MM.1S (cell line): ENCODE measurements around the gene SLIT3.

Experiments used
- DNase-seq: peaks from one replicate; pipeline ENCODE4 v3.0.0-alpha.2; 2015
- H2AFZ ChIP-seq: fragments of 300-600 bp; sonication (generic); 2 replicates; pipeline ENCODE4 v1.6.0; 2016; ENCODE audit warnings: antibody characterized with exemption, low read length
- H3F3A ChIP-seq: fragments of 300-600 bp; sonication (generic); 2 replicates; pipeline ENCODE4 v1.6.1; 2016; ENCODE audit warnings: mild to moderate bottlenecking, antibody characterized with exemption, low read length, moderate library complexity, mixed read lengths; ENCODE audit not compliant: insufficient read depth
- H3K27ac ChIP-seq: fragments of 300-600 bp; sonication (generic); 2 replicates; pipeline ENCODE4 v1.5.1; 2016; ENCODE audit warnings: mild to moderate bottlenecking, low read length
- H3K27me3 ChIP-seq: fragments of 300-600 bp; sonication (generic); replicated peaks from 2 replicates; pipeline ENCODE4 v1.6.0; 2016; ENCODE audit warnings: low read length; ENCODE audit not compliant: insufficient read depth
- H3K36me3 ChIP-seq: fragments of 300-600 bp; sonication (generic); replicated peaks from 2 replicates; pipeline ENCODE4 v1.6.1; 2016; ENCODE audit warnings: mild to moderate bottlenecking, low read length, mixed read lengths; ENCODE audit not compliant: insufficient read depth
- H3K4me1 ChIP-seq: fragments of 300-600 bp; sonication (generic); 2 replicates; pipeline ENCODE4 v1.6.1; 2016; ENCODE audit warnings: low read length, mixed read lengths
- H3K4me2 ChIP-seq: fragments of 300-600 bp; sonication (generic); 2 replicates; pipeline ENCODE4 v1.6.0; 2016; ENCODE audit warnings: low read depth, low read length
- H3K4me3 ChIP-seq: fragments of 300-600 bp; sonication (generic); 2 replicates; pipeline ENCODE4 v1.5.1; 2016; ENCODE audit warnings: low read length, mixed read lengths
- H3K79me2 ChIP-seq: fragments of 300-600 bp; sonication (generic); 2 replicates; pipeline ENCODE4 v1.6.1; 2016; ENCODE audit warnings: mixed run types, low read length, mixed read lengths
- H3K9ac ChIP-seq: fragments of 300-600 bp; sonication (generic); 2 replicates; pipeline ENCODE4 v1.6.1; 2016; ENCODE audit warnings: low read length, mixed read lengths
- H3K9me2 ChIP-seq: fragments of 300-600 bp; sonication (generic); replicated peaks from 2 replicates; pipeline ENCODE4 v1.6.1; 2016; ENCODE audit warnings: mild to moderate bottlenecking, low read length, mixed read lengths; ENCODE audit not compliant: insufficient read depth
- H3K9me3 ChIP-seq: fragments of 300-600 bp; sonication (generic); replicated peaks from 2 replicates; pipeline ENCODE4 v1.6.1; 2016; ENCODE audit warnings: mild to moderate bottlenecking, low read length, mixed read lengths; ENCODE audit not compliant: insufficient read depth
- H4K20me1 ChIP-seq: fragments of 300-600 bp; sonication (generic); 2 replicates; pipeline ENCODE4 v1.6.1; 2016; ENCODE audit warnings: mild to moderate bottlenecking, low read length, moderate library complexity, mixed read lengths; ENCODE audit not compliant: insufficient read depth
- EZH2 ChIP-seq: fragments of 300-600 bp; sonication (generic); optimal IDR thresholded peaks from 2 replicates; pipeline ENCODE3; 2017; ENCODE audit warnings: low read depth, mild to moderate bottlenecking, antibody characterized with exemption, low read length, mixed read lengths
- EZH2phosphoT487 ChIP-seq: fragments of 300-600 bp; sonication (generic); IDR thresholded peaks from 2 replicates; pipeline ENCODE4 v1.6.1; 2018; ENCODE audit warnings: antibody characterized with exemption, low read length
- TF ChIP-seq, protein P1 (sequence below): fragments of 300-600 bp; sonication (generic); IDR thresholded peaks from 2 replicates; pipeline ENCODE4 v1.5.1; 2016; ENCODE audit warnings: antibody characterized with exemption, low read length, mixed read lengths

Gene SLIT3

DNA sequence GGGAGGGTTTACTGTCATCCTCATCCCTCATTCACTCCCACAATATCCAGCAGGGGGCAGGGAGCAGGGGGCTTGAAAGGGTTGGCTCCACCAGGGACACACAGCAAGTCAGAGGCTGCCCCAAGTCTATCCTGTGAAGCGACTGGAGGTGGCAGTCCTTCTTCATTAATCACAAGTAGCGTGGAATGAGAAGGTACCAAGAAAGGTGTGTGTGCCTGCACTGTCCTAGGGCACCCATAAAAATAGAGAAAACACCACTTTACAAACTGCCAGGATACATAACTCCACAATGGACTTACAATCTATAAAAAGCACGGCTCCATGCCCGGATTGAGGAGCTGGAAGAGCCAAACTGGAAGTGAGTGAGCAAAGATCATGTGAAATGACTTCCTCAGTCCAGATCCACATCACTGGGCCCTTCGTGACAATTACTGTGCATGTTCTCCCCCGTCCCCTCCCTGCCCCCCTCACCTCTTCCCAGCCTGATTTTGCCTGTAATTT is 183.9 kb downstream of the SLIT3 start:
- Histone ChIP-seq H3F3A (no peaks in the 10 kb centered on the region), H3K4me3 (no peak overlapping the region), H3K4me2 (no peak overlapping the region), H2AFZ (no peak overlapping the region), H3K27ac (no peak overlapping the region), H3K9me2 (no peaks in the 10 kb centered on the region), H3K27me3 (no peaks in the 10 kb centered on the region), H3K36me3 (no peaks in the 10 kb centered on the region), H3K4me1 (no peaks in the 10 kb centered on the region), H3K9ac (no peak overlapping the region), H3K79me2 (no peaks in the 10 kb centered on the region), H3K9me3 (0 out of 2 replicates have a peak, but pooled peaks cover 5% of the 10 kb centered on the region), H4K20me1 (no peaks in the 10 kb centered on the region)
- TF ChIP-seq EZH2 (no peak), EZH2phosphoT487 (no peak)
- TF ChIP-seq, protein P1, sequence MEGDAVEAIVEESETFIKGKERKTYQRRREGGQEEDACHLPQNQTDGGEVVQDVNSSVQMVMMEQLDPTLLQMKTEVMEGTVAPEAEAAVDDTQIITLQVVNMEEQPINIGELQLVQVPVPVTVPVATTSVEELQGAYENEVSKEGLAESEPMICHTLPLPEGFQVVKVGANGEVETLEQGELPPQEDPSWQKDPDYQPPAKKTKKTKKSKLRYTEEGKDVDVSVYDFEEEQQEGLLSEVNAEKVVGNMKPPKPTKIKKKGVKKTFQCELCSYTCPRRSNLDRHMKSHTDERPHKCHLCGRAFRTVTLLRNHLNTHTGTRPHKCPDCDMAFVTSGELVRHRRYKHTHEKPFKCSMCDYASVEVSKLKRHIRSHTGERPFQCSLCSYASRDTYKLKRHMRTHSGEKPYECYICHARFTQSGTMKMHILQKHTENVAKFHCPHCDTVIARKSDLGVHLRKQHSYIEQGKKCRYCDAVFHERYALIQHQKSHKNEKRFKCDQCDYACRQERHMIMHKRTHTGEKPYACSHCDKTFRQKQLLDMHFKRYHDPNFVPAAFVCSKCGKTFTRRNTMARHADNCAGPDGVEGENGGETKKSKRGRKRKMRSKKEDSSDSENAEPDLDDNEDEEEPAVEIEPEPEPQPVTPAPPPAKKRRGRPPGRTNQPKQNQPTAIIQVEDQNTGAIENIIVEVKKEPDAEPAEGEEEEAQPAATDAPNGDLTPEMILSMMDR = no peak
- DNase-seq = no peak

DNA sequence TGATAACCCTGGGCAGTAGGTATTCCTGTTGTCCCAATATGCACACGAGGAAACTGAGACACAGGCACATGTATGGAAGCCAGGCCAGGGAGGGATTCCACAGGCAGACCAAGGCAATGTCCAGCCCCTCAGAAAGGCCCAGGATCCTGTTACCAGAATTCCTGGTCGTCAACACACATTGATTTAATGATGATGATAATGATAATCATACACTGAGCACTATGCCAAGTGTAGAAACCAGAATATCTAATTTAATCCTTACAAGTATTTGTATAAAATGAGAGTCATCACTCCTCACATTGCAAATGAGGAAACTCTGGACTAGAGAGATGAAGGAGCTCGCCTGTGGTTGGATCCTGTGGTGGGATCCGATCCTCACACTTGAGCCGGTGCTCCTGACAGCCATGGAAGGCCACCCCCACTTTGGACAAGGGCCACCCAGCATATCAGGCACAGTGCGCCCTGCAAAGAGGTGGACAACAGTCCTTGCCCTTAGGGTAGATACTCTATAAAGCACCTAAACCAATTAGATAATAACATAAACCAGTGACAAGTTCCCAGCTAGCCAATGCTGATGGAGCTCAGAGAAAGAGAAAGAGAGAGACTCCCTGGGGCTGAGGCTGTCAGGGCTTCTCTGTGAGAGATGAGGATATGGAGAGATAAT is 185.3 kb downstream of the SLIT3 start:
- H3K4me2 ChIP-seq = no peak overlapping the region
- no peaks in the 10 kb centered on the region for H4K20me1 ChIP-seq
- DNase-seq = no peak
- H3K79me2 ChIP-seq = no peaks in the 10 kb centered on the region
- H3K27me3 ChIP-seq = no peaks in the 10 kb centered on the region
- H3K27ac ChIP-seq = no peak overlapping the region
- no peak overlapping the region for H2AFZ ChIP-seq
- no peak overlapping the region for H3K9ac ChIP-seq
- 0 out of 2 replicates have a peak, but pooled peaks cover 5% of the 10 kb centered on the region for H3K9me3 ChIP-seq
- no peaks in the 10 kb centered on the region for H3K9me2 ChIP-seq
- H3K36me3 ChIP-seq = no peaks in the 10 kb centered on the region
- TF ChIP-seq EZH2phosphoT487 = no peak
- TF ChIP-seq, protein P1 = no peak
- TF ChIP-seq EZH2 = no peak
- H3F3A ChIP-seq = no peaks in the 10 kb centered on the region
- no peak overlapping the region for H3K4me3 ChIP-seq
- no peaks in the 10 kb centered on the region for H3K4me1 ChIP-seq

DNA sequence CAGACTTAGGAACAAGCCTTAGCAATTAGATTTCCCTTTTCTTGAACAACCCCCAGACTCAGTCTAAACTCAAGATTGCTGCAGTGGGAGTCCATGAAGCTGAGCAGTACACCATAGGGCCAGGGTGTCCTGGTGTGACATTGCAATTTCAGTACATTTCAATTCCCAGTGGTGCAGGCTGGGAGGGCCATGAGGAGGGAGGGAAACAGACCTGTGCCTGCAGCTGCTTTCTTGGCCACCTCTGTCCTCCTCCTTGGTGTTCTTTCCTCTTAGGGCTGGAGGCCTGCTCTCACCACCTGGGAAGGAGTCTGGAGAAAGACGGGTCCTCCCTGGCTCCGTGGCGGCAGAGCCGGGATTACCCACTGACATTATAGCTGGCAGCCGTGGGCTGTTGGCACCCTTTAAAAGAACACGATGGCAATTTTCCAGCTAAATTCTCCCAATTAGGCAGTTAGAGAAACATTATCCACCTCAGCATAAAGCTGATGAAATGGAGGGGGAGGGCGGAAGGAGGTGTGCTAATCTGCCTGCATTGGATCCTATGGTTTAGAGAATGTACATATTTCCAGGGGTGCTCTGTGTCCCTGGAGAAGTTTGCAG is 186.4 kb downstream of the SLIT3 start:
- Histone ChIP-seq H3K27ac (no peak overlapping the region), H3K9me2 (no peaks in the 10 kb centered on the region)

More for the DNA sequence above, 186.4 kb downstream of the SLIT3 start:
- Histone ChIP-seq H4K20me1 (no peaks in the 10 kb centered on the region), H3K4me2 (no peak overlapping the region), H3K4me3 (no peak overlapping the region), H3K4me1 (no peaks in the 10 kb centered on the region), H2AFZ (no peak overlapping the region), H3K9ac (no peak overlapping the region), H3K79me2 (no peaks in the 10 kb centered on the region), H3K9me3 (0 out of 2 replicates have a peak, but pooled peaks cover 5% of the 10 kb centered on the region), H3F3A (no peaks in the 10 kb centered on the region), H3K27me3 (no peaks in the 10 kb centered on the region), H3K36me3 (no peaks in the 10 kb centered on the region)
- no peak for DNase-seq
- TF ChIP-seq EZH2phosphoT487 (no peak), EZH2 (no peak)
- TF ChIP-seq, protein P1 = no peak
